ENCODE measurements around the gene TNPO1. TPM values are rescaled to one million over a fixed set of nuclear protein-coding genes. Genes with fewer than 3 reads are reported as not detected.

TNPO1 gene
- total RNA-seq, 1 experiment from 2014 or later, result 185 TPM

- no peak for DNase-seq
- no peak overlapping the region for H3K4me3 ChIP-seq
- no peak overlapping the region for H3K4me2 ChIP-seq
- no peak overlapping the region for H3K27ac ChIP-seq
- H2AFZ ChIP-seq, result no peak overlapping the region
- no peaks in the 10 kb centered on the region for H3F3A ChIP-seq (ENCODE audit: insufficient read depth, low read depth)
- intact Hi-C loops (cut with micrococcal nuclease; ENCODE audit: unreplicated experiment), result no loop called here
- H4K20me1 ChIP-seq (ENCODE audit: insufficient read depth), result no peaks in the 10 kb centered on the region
- ChIA-PET CTCF (no interaction called here), POLR2A (ENCODE audit: unreplicated experiment) (no interaction called here)
- no peaks in the 10 kb centered on the region for H3K9me2 ChIP-seq (ENCODE audit: insufficient read depth)
- TF ChIP-seq EZH2 (IDR thresholded peaks at IDR 0.05; ENCODE audit: low read depth) (no peak), CTCF (conservative IDR thresholded peaks at IDR 0.05) (no peak)
- no peaks in the 10 kb centered on the region for H3K79me2 ChIP-seq (ENCODE audit: low read depth)
- 0 out of 2 replicates have a peak, but pooled peaks cover 4% of the 10 kb centered on the region for H3K9me3 ChIP-seq (ENCODE audit: insufficient read depth, low read depth)
- no peaks in the 10 kb centered on the region for H3K27me3 ChIP-seq (ENCODE audit: insufficient read depth, low read depth)
- BruUV-seq (replicated peaks), result no TSS peak
- H3K4me1 ChIP-seq (replicated peaks; ENCODE audit: insufficient read depth), result no peaks in the 10 kb centered on the region
- no peaks in the 10 kb centered on the region for H3K36me3 ChIP-seq (ENCODE audit: low read depth)
Observed at GRCh38 chr5:72940082-72940481, 123.6 kb downstream of the TNPO1 start.

- intact Hi-C loops (cut with micrococcal nuclease; ENCODE audit: unreplicated experiment), result no loop called here
- H2AFZ ChIP-seq, result no peak overlapping the region
- H3K36me3 ChIP-seq (ENCODE audit: low read depth), result no peaks in the 10 kb centered on the region
- no peaks in the 10 kb centered on the region for H3F3A ChIP-seq (ENCODE audit: insufficient read depth, low read depth)
- H3K9me2 ChIP-seq (ENCODE audit: insufficient read depth), result no peaks in the 10 kb centered on the region
- no peak overlapping the region for H3K4me2 ChIP-seq
- no peaks in the 10 kb centered on the region for H3K79me2 ChIP-seq (ENCODE audit: low read depth)
- H3K27ac ChIP-seq, result no peak overlapping the region
- TF ChIP-seq EZH2 (IDR thresholded peaks at IDR 0.05; ENCODE audit: low read depth), result no peak
- TF ChIP-seq CTCF (conservative IDR thresholded peaks at IDR 0.05), result no peak
- BruUV-seq (replicated peaks), result no TSS peak
- POLR2A ChIA-PET (ENCODE audit: unreplicated experiment), result no interaction called here
- DNase-seq, result no peak
- H3K27me3 ChIP-seq (ENCODE audit: insufficient read depth, low read depth), result no peaks in the 10 kb centered on the region
- no peaks in the 10 kb centered on the region for H3K4me1 ChIP-seq (replicated peaks; ENCODE audit: insufficient read depth)
- H3K4me3 ChIP-seq, result no peak overlapping the region
- H4K20me1 ChIP-seq (ENCODE audit: insufficient read depth), result no peaks in the 10 kb centered on the region
- H3K9me3 ChIP-seq (ENCODE audit: insufficient read depth, low read depth), result 0 out of 2 replicates have a peak, but pooled peaks cover 4% of the 10 kb centered on the region
- CTCF ChIA-PET, result no interaction called here
Observed at GRCh38 chr5:72943307-72943706, 126.8 kb downstream of the TNPO1 start.

DNA sequence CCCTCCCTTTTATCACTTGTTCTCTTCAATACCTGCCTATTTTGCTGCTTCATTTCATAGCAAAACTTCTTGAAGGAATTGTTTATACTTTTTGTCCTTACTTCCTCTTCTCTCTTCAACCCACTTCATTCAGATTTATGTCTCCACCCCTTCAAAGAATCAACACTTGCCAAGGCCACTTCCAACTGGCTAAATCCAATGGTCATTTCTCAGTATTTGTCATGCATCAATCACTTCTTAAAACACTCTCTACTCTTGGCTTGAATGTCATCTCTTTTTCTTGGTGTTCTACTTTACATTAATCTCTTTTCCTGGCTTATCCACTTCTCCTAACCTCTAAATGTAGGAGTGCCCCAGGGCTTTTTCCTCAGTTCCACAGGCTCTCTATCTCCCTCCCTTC is 131.0 kb downstream of the TNPO1 start:
- ChIA-PET CTCF (no interaction called here), POLR2A (ENCODE audit: unreplicated experiment) (no interaction called here)
- no peaks in the 10 kb centered on the region for H3K9me2 ChIP-seq (ENCODE audit: insufficient read depth)
- H4K20me1 ChIP-seq (ENCODE audit: insufficient read depth), result no peaks in the 10 kb centered on the region
- no peaks in the 10 kb centered on the region for H3K79me2 ChIP-seq (ENCODE audit: low read depth)
- H3K4me3 ChIP-seq, result no peak overlapping the region
- no peak for DNase-seq
- no peaks in the 10 kb centered on the region; the same call in 1 of the 2 replicates for H3K9me3 ChIP-seq (ENCODE audit: insufficient read depth, low read depth)
- no TSS peak for BruUV-seq (replicated peaks)
- no peak overlapping the region for H3K4me2 ChIP-seq
- H3K36me3 ChIP-seq (ENCODE audit: low read depth), result no peaks in the 10 kb centered on the region
- peaks cover 19% of the 10 kb centered on the region for H3F3A ChIP-seq (ENCODE audit: insufficient read depth, low read depth)
- no peak overlapping the region for H3K27ac ChIP-seq
- TF ChIP-seq EZH2 (IDR thresholded peaks at IDR 0.05; ENCODE audit: low read depth) (no peak), CTCF (conservative IDR thresholded peaks at IDR 0.05) (no peak)
- intact Hi-C loops (cut with micrococcal nuclease; ENCODE audit: unreplicated experiment), result no loop called here
- peaks cover 19% of the 10 kb centered on the region for H3K4me1 ChIP-seq (replicated peaks; ENCODE audit: insufficient read depth)
- H3K27me3 ChIP-seq (ENCODE audit: insufficient read depth, low read depth), result no peaks in the 10 kb centered on the region
- no peak overlapping the region for H2AFZ ChIP-seq
